IMR-90 (cell line): ENCODE measurements around the gene FANCE. TPM values are rescaled to one million over a fixed set of nuclear protein-coding genes. Genes with fewer than 3 reads are reported as not detected.

Source experiments
- ATAC-seq: fragments of 200-7000 bp; cut with Tn5 transposase; 2 replicates; pipeline ENCODE4 v1.9.1; 2020; ENCODE audit warnings: low read depth, mild to moderate bottlenecking, moderate library complexity
- BruUV-seq: library from RNA; stranded (reverse); fragments of 400-500 nt; replicated peaks from 2 replicates; lab custom pipeline; 2021; lab: Mats Ljungman, UMichigan
- CTCF ChIA-PET: fragments of 300-600 bp; formaldehyde crosslinking; extraction: SDS; loops from one replicate; lab custom pipeline; 2021; ENCODE audit warnings: antibody characterized with exemption; lab: Yijun Ruan, JAX
- POLR2A ChIA-PET: fragments of 300-600 bp; sonication (Branson Sonifier 250); formaldehyde crosslinking; loops from one replicate; lab custom pipeline; 2022; ENCODE audit warnings: antibody characterized with exemption; ENCODE audit not compliant: unreplicated experiment; lab: Charles Lee
- DNase-seq: peaks from one replicate; pipeline ENCODE4 v3.0.0; 2013
- H2AFZ ChIP-seq: replicated peaks from 2 replicates; pipeline ENCODE3; 2013; ENCODE audit warnings: low read length, mild to moderate bottlenecking; ENCODE audit not compliant: poor library complexity
- H2AK5ac ChIP-seq: 2 replicates; pipeline ENCODE4 v1.6.1; 2013; ENCODE audit warnings: low read depth, low read length, inconsistent platforms
- H2AK9ac ChIP-seq: replicated peaks from 2 replicates; pipeline ENCODE3; 2013; ENCODE audit warnings: mild to moderate bottlenecking, low read depth, low read length, moderate library complexity; ENCODE audit not compliant: poor library complexity
- H2BK120ac ChIP-seq: 2 replicates; pipeline ENCODE4 v1.6.1; 2013; ENCODE audit warnings: low read depth, low read length, inconsistent platforms
- H2BK15ac ChIP-seq: 3 replicates; pipeline ENCODE4 v1.6.1; 2013; ENCODE audit warnings: low read depth, low read length, inconsistent platforms
- H2BK20ac ChIP-seq: 2 replicates; pipeline ENCODE4 v1.6.1; 2013; ENCODE audit warnings: low read depth, mild to moderate bottlenecking, inconsistent platforms, low read length, moderate library complexity
- H2BK5ac ChIP-seq: 2 replicates; pipeline ENCODE4 v1.6.1; 2013; ENCODE audit warnings: mild to moderate bottlenecking, low read depth, low read length, inconsistent platforms; ENCODE audit not compliant: poor library complexity, severe bottlenecking
- H3K14ac ChIP-seq: replicated peaks from 2 replicates; pipeline ENCODE4 v1.6.1; 2013; ENCODE audit warnings: low read depth, low read length, inconsistent platforms
- H3K18ac ChIP-seq: 2 replicates; pipeline ENCODE4 v1.6.1; 2013; ENCODE audit warnings: low read depth, low read length, control low read depth
- H3K23ac ChIP-seq: 2 replicates; pipeline ENCODE4 v1.6.1; 2013; ENCODE audit warnings: low read depth, low read length, inconsistent platforms
- H3K27ac ChIP-seq: 2 replicates; pipeline ENCODE4 v1.5.1; 2013; ENCODE audit warnings: mild to moderate bottlenecking, control low read depth, low read length; ENCODE audit not compliant: insufficient read depth
- H3K27me3 ChIP-seq: 2 replicates; pipeline ENCODE4 v1.6.1; 2013; ENCODE audit warnings: low read length; ENCODE audit not compliant: control insufficient read depth, insufficient read depth
- H3K36me3 ChIP-seq: 2 replicates; pipeline ENCODE4 v1.6.1; 2013; ENCODE audit warnings: low read length, mixed read lengths; ENCODE audit not compliant: control insufficient read depth, insufficient read depth
- H3K4ac ChIP-seq: 2 replicates; pipeline ENCODE4 v1.6.1; 2013; ENCODE audit warnings: low read depth, low read length, inconsistent platforms
- H3K4me1 ChIP-seq: 2 replicates; pipeline ENCODE4 v1.6.1; 2013; ENCODE audit warnings: low read length, mixed read lengths; ENCODE audit not compliant: control insufficient read depth, insufficient read depth
- H3K4me2 ChIP-seq: 2 replicates; pipeline ENCODE4 v1.6.1; 2013; ENCODE audit warnings: low read depth, mild to moderate bottlenecking, control low read depth, low read length, moderate library complexity
- H3K4me3 ChIP-seq: 2 replicates; pipeline ENCODE4 v1.5.1; 2013; ENCODE audit warnings: low read depth, mild to moderate bottlenecking, control low read depth, low read length, moderate library complexity; ENCODE audit not compliant: insufficient read depth
- H3K56ac ChIP-seq: 2 replicates; pipeline ENCODE4 v1.6.1; 2013; ENCODE audit warnings: low read length, inconsistent platforms; ENCODE audit not compliant: insufficient read depth; ENCODE audit errors: extremely low read depth
- H3K79me1 ChIP-seq, 2 experiments: 2 replicates each; pipeline ENCODE4 v1.6.1; 2013; ENCODE audit warnings: low read length in 2 of 2, inconsistent platforms in 1 of 2, low read depth in 1 of 2
- H3K9ac ChIP-seq: 2 replicates; pipeline ENCODE4 v1.6.1; 2013; ENCODE audit warnings: low read depth, low read length, control low read depth
- H3K9me1 ChIP-seq: 2 replicates; pipeline ENCODE4 v1.6.1; 2013; ENCODE audit warnings: low read length, inconsistent platforms; ENCODE audit not compliant: insufficient read depth
- H3K9me3 ChIP-seq: 2 replicates; pipeline ENCODE4 v1.6.1; 2013; ENCODE audit warnings: low read length; ENCODE audit not compliant: control insufficient read depth, insufficient read depth
- H4K20me1 ChIP-seq: 2 replicates; pipeline ENCODE4 v1.6.1; 2013; ENCODE audit warnings: low read length, inconsistent platforms; ENCODE audit not compliant: insufficient read depth
- H4K5ac ChIP-seq: 2 replicates; pipeline ENCODE4 v1.6.1; 2013; ENCODE audit warnings: mild to moderate bottlenecking, low read depth, low read length, control low read depth
- H4K8ac ChIP-seq, 2 experiments: 2 replicates each; pipeline ENCODE4 v1.6.1; 2013; ENCODE audit warnings: low read depth in 2 of 2, low read length in 2 of 2, control low read depth in 1 of 2, inconsistent platforms in 1 of 2
- H4K91ac ChIP-seq: 2 replicates; pipeline ENCODE4 v1.6.1; 2013; ENCODE audit warnings: low read depth, low read length, inconsistent platforms; ENCODE audit not compliant: insufficient read depth
- CHD1 ChIP-seq: IDR thresholded peaks from 2 replicates; pipeline ENCODE4 v1.6.1; 2012; ENCODE audit warnings: low read depth, low read length, improper control_type of control experiment
- MAFK ChIP-seq: IDR thresholded peaks from 2 replicates; pipeline ENCODE4 v1.6.1; 2012; ENCODE audit warnings: low read depth, low read length, improper control_type of control experiment
- NFE2L2 ChIP-seq: fragments of 150-350 bp; IDR thresholded peaks from 2 replicates; pipeline ENCODE4 v1.6.1; 2016; ENCODE audit warnings: low read depth, mild to moderate bottlenecking, low read length
- POLR2A ChIP-seq: IDR thresholded peaks from 2 replicates; pipeline ENCODE4 v1.6.1; 2012; ENCODE audit warnings: mild to moderate bottlenecking, low read depth, low read length
- RCOR1 ChIP-seq: IDR thresholded peaks from 2 replicates; pipeline ENCODE4 v1.6.1; 2012; ENCODE audit warnings: mild to moderate bottlenecking, low read length, improper control_type of control experiment; ENCODE audit not compliant: insufficient replicate concordance
- RFX5 ChIP-seq: IDR thresholded peaks from 2 replicates; pipeline ENCODE4 v1.8.0; 2012; ENCODE audit warnings: low read depth, mild to moderate bottlenecking, low read length, moderate library complexity
- SMC3 ChIP-seq: fragments of 150-350 bp; IDR thresholded peaks from 2 replicates; pipeline ENCODE4 v1.6.1; 2016; ENCODE audit warnings: low read depth, mild to moderate bottlenecking, antibody characterized with exemption, low read length, moderate library complexity
- USF2 ChIP-seq: fragments of 150-350 bp; IDR thresholded peaks from 2 replicates; pipeline ENCODE4 v1.6.1; 2017; ENCODE audit warnings: mild to moderate bottlenecking, antibody characterized with exemption, low read length, low read depth
- WGBS, 2 experiments: methylation state at CpG; one replicate each; pipeline versions ENCODE4 v1.1.5 to v1.1.7; 2013; ENCODE audit warnings: missing lambda C conversion rate in 2 of 2; ENCODE audit not compliant: insufficient read length in 1 of 2; ENCODE audit errors: extremely low coverage in 2 of 2; 5-methylcytosine and 5-hydroxymethylcytosine counted together
- dilution Hi-C: fragments of 300-500 bp; cut with HindIII; formaldehyde crosslinking; loops from one replicate; pipeline ENCODE4 v1.14.3; 2018; ENCODE audit warnings: low sequenced_read_pairs; ENCODE audit not compliant: unreplicated experiment
- in situ Hi-C: fragments of 300-500 bp; cut with MboI; formaldehyde crosslinking; loops from 3 replicates; pipeline ENCODE4 v1.14.3; 2019; ENCODE audit warnings: low sequenced_read_pairs, inconsistent platforms, mixed read lengths
- intact Hi-C: fragments of 100-400 bp; cut with micrococcal nuclease; formaldehyde crosslinking; loops from 2 replicates; pipeline ENCODE4 v1.10.0; 2022
- polyA plus RNA-seq, 3 experiments: library from polyadenylated mRNA; depleted of rRNA; stranded (reverse); fragments of >200 nt; gene quantifications; 2 replicates each; pipeline ENCODE4 v1.2.3, GENCODE V29; 2012; ENCODE audit warnings: low replicate concordance in 1 of 3
- total RNA-seq: library from RNA; depleted of rRNA; stranded (reverse); fragments of >200 nt; gene quantifications from 2 replicates; pipeline ENCODE4 v1.2.3, GENCODE V29; 2012
- TF ChIP-seq, protein P1 (sequence below): fragments of 150-350 bp; IDR thresholded peaks from 2 replicates; pipeline ENCODE4 v1.6.1; 2016; ENCODE audit warnings: low read depth, mild to moderate bottlenecking, low read length, moderate library complexity, borderline replicate concordance

Gene FANCE
- total and polyA plus RNA-seq, 2 of the 4 experiments (the other 2 are of a cell fraction) = 7.1 to 9.1 TPM

DNA sequence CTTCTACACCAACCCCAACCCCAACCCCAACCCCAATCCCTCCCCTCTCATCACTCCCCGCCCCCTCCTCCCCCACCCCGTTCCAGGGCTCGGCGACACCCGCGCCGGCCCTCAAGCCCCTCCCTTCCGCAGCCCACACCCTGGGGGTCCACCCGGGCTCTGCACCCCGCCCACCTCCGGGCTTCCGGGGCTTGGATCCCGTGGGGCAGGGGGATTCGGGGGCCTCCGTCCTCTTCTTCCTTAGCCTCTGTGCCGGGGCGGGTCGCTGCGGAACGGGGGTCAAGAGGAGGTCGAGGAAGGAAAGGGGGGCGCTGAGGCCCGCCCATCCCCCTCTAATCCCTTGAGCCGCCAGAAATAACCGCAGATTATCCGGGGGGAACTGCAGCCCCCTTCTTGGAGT, 59.9 kb downstream of the FANCE start:
- intact Hi-C loops = no loop called here
- H3K4ac ChIP-seq = no peak overlapping the region
- H2BK5ac ChIP-seq = no peak overlapping the region
- ChIA-PET CTCF (no interaction called here), POLR2A (no interaction called here)
- H4K20me1 ChIP-seq = no peaks in the 10 kb centered on the region
- dilution Hi-C loops = no loop called here
- in situ Hi-C loops = no loop called here
- no peaks in the 10 kb centered on the region for H3K9me1 ChIP-seq
- no peak overlapping the region for H3K4me3 ChIP-seq
- H2AK9ac ChIP-seq = peak overlapping the region; percentile 55
- H2BK20ac ChIP-seq = no peak overlapping the region
- H3K4me2 ChIP-seq = no peak overlapping the region
- H3K36me3 ChIP-seq = no peaks in the 10 kb centered on the region
- no peak overlapping the region for H3K14ac ChIP-seq
- BruUV-seq = no TSS peak
- WGBS, 2 experiments = no CpG with 5 or more reads among the region's 26 CpGs
- H3K56ac ChIP-seq = no peak overlapping the region
- H3K4me1 ChIP-seq = 0 out of 2 replicates have a peak, but pooled peaks cover 1% of the 10 kb centered on the region
- H4K5ac ChIP-seq = no peak overlapping the region
- H3K79me1 ChIP-seq = no peaks in the 10 kb centered on the region
- H2AK5ac ChIP-seq = no peak overlapping the region
- H2BK15ac ChIP-seq = no peak overlapping the region
- H3K9me3 ChIP-seq = peaks cover under 1% of the 10 kb centered on the region; the same call in 1 of the 2 replicates
- H3K27me3 ChIP-seq = peaks cover 59% of the 10 kb centered on the region
- TF ChIP-seq RFX5 (no peak), RCOR1 (no peak), MAFK (no peak), POLR2A (no peak), SMC3 (no peak), NFE2L2 (no peak), USF2 (no peak), CHD1 (no peak)
- TF ChIP-seq, protein P1, sequence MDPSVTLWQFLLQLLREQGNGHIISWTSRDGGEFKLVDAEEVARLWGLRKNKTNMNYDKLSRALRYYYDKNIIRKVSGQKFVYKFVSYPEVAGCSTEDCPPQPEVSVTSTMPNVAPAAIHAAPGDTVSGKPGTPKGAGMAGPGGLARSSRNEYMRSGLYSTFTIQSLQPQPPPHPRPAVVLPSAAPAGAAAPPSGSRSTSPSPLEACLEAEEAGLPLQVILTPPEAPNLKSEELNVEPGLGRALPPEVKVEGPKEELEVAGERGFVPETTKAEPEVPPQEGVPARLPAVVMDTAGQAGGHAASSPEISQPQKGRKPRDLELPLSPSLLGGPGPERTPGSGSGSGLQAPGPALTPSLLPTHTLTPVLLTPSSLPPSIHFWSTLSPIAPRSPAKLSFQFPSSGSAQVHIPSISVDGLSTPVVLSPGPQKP = no peak
- H3K9ac ChIP-seq = no peak overlapping the region
- no peak overlapping the region for H4K91ac ChIP-seq
- no peak overlapping the region for H3K27ac ChIP-seq
- no peak overlapping the region for H3K23ac ChIP-seq
- no peak overlapping the region for H3K18ac ChIP-seq
- ATAC-seq (no peak), DNase-seq (no peak)
- H2BK120ac ChIP-seq = no peak overlapping the region
- H2AFZ ChIP-seq = no peak overlapping the region
- no peak overlapping the region for H4K8ac ChIP-seq
